Ascending aorta (tissue), 2 donors: ENCODE measurements around the gene OR51T1. TPM values are rescaled to one million over a fixed set of nuclear protein-coding genes. Genes with fewer than 3 reads are reported as not detected.

Source experiments
- DNase-seq, 2 donors: peaks; one replicate each; pipeline ENCODE4 v3.0.0-alpha.2; 2019; ENCODE audit warnings: low spot score in 2 of 2
- H3K27ac ChIP-seq, 2 donors: fragments of 200-600 bp; sonication (generic); one replicate each; pipeline ENCODE4 v1.5.1; 2016 to 2017; ENCODE audit warnings: mild to moderate bottlenecking in 1 of 2
- H3K27me3 ChIP-seq: fragments of 200-600 bp; sonication (generic); one replicate; pipeline ENCODE4 v1.5.1; 2017
- H3K36me3 ChIP-seq, 2 donors: fragments of 200-600 bp; sonication (generic); one replicate each; pipeline ENCODE4 v1.5.1; 2016
- H3K4me1 ChIP-seq, 2 donors: fragments of 200-600 bp; sonication (generic); one replicate each; pipeline ENCODE4 v1.5.1; 2016 to 2017; ENCODE audit warnings: mild to moderate bottlenecking in 1 of 2
- H3K4me3 ChIP-seq, 2 donors: fragments of 200-600 bp; sonication (generic); one replicate each; pipeline ENCODE4 v1.5.1; 2016 to 2017; ENCODE audit warnings: mild to moderate bottlenecking in 1 of 2
- H3K9me3 ChIP-seq, 2 donors: fragments of 200-600 bp; sonication (generic); one replicate each; pipeline ENCODE4 v1.5.1; 2016
- CTCF ChIP-seq, 3 experiments: fragments of 200-600 bp in 2 of 3; fragments of 450-650 bp in 1 of 3; sonication (generic) in 2 of 3; IDR thresholded peaks; one replicate each; pipeline ENCODE4 v1.5.1; 2016 to 2019; ENCODE audit warnings: antibody characterized with exemption in 3 of 3, mild to moderate bottlenecking in 1 of 3, moderate library complexity in 1 of 3
- intact Hi-C: fragments of 100-400 bp; cut with DNase I; formaldehyde crosslinking; loops from one replicate; pipeline ENCODE4 v1.15.1; 2023
- total RNA-seq: library from RNA; depleted of rRNA; stranded (reverse); fragments of >200 nt; gene quantifications from one replicate; pipeline ENCODE4 v1.1.0, GENCODE V29; 2016

The OR51T1 gene
- total RNA-seq, 1 donor from 2014 or later, result not detected

GRCh38 chr11:4916581-4916980, 34.9 kb downstream of the OR51T1 start:
- Histone ChIP-seq H3K4me1 (no peaks in the 10 kb centered on the region), H3K27ac (no peak overlapping the region), H3K4me3 (no peak overlapping the region), H3K27me3 (no peaks in the 10 kb centered on the region), H3K36me3 (no peaks in the 10 kb centered on the region), H3K9me3 (no peaks in the 10 kb centered on the region)
- intact Hi-C loops, result no loop called here
- DNase-seq, result no peak
- no peak for TF ChIP-seq CTCF (IDR thresholded peaks at IDR 0.05)

- Histone ChIP-seq H3K27me3 (no peaks in the 10 kb centered on the region), H3K9me3 (no peaks in the 10 kb centered on the region), H3K27ac (no peak within 1 kb of the TSS), H3K36me3 (no peaks in the 10 kb centered on the region), H3K4me3 (no peak within 1 kb of the TSS), H3K4me1 (no peaks in the 10 kb centered on the region)
- no peak for DNase-seq
- intact Hi-C loops, result no loop called here
- TF ChIP-seq CTCF (IDR thresholded peaks at IDR 0.05), result no peak
These were observed 37.5 kb downstream of the OR51T1 start, which contains the start of gene OR51G2 for GRCh38 chr11:4919250-4919649. Gene OR51G2 (minus strand): TSS chr11:4919350. CDS start chr11:4915663, 3,687 bp downstream.

GRCh38 chr11:4921796-4922195, 40.1 kb downstream of the OR51T1 start:
- no peaks in the 10 kb centered on the region for H3K4me1 ChIP-seq
- TF ChIP-seq CTCF (IDR thresholded peaks at IDR 0.05), result no peak

GRCh38 chr11:4922304-4922703, 40.6 kb downstream of the OR51T1 start:
- Histone ChIP-seq H3K36me3 (no peaks in the 10 kb centered on the region), H3K4me1 (no peaks in the 10 kb centered on the region), H3K27ac (no peak overlapping the region), H3K27me3 (no peaks in the 10 kb centered on the region), H3K4me3 (no peak overlapping the region), H3K9me3 (no peaks in the 10 kb centered on the region)
- DNase-seq, result no peak
- no peak for TF ChIP-seq CTCF (IDR thresholded peaks at IDR 0.05)
- intact Hi-C loops, result no loop called here

More at GRCh38 chr11:4921796-4922195, 40.1 kb downstream of the OR51T1 start:
- Histone ChIP-seq H3K4me3 (no peak overlapping the region), H3K9me3 (no peaks in the 10 kb centered on the region), H3K36me3 (no peaks in the 10 kb centered on the region), H3K27me3 (no peaks in the 10 kb centered on the region), H3K27ac (no peak overlapping the region)
- intact Hi-C loops, result no loop called here
- no peak for DNase-seq

GRCh38 chr11:4924239-4924638, 42.5 kb downstream of the OR51T1 start, which contains the start of gene OR51G1:
Gene OR51G1 (minus strand): TSS chr11:4924339. CDS start chr11:4924339, 0 bp downstream.
- Histone ChIP-seq H3K4me3 (no peak within 1 kb of the TSS), H3K36me3 (no peaks in the 10 kb centered on the region), H3K9me3 (no peaks in the 10 kb centered on the region), H3K4me1 (no peaks in the 10 kb centered on the region), H3K27ac (no peak within 1 kb of the TSS), H3K27me3 (no peaks in the 10 kb centered on the region)
- no peak for DNase-seq
- intact Hi-C loops, result no loop called here
- no peak for TF ChIP-seq CTCF (IDR thresholded peaks at IDR 0.05)

- no peak overlapping the region for H3K4me3 ChIP-seq
- H3K27me3 ChIP-seq, result no peaks in the 10 kb centered on the region
- no peak for TF ChIP-seq CTCF (IDR thresholded peaks at IDR 0.05)
These were observed 44.9 kb downstream of the OR51T1 start for GRCh38 chr11:4926608-4927007.

More at GRCh38 chr11:4926608-4927007, 44.9 kb downstream of the OR51T1 start:
- Histone ChIP-seq H3K4me1 (no peaks in the 10 kb centered on the region), H3K9me3 (no peaks in the 10 kb centered on the region), H3K27ac (no peak overlapping the region), H3K36me3 (no peaks in the 10 kb centered on the region)
- intact Hi-C loops, result no loop called here
- DNase-seq, result no peak
